Astrocyte (in vitro differentiated cells and primary cell): ENCODE data around the gene DUSP28. TPM values are rescaled to one million over a fixed set of nuclear protein-coding genes. Genes with fewer than 3 reads are reported as not detected.

ENCODE experiments used
- DNase-seq: peaks from one replicate; pipeline ENCODE4 v3.0.0-alpha.2; 2010; ENCODE audit warnings: low read depth
- FAIRE-seq: peaks from 2 replicates; lab custom pipeline; 2011; peaks lifted over from hg19 to GRCh38; lab: Jason Lieb, UNC
- H2AFZ ChIP-seq: 2 replicates; pipeline ENCODE4 v1.6.0; 2012; ENCODE audit warnings: low read depth, low read length, inconsistent platforms
- H3K27ac ChIP-seq: 2 replicates; pipeline ENCODE4 v1.5.1; 2011; ENCODE audit warnings: low read depth, low read length, inconsistent platforms
- H3K27me3 ChIP-seq: 2 replicates; pipeline ENCODE4 v1.6.0; 2011; ENCODE audit warnings: low read length, inconsistent platforms; ENCODE audit not compliant: insufficient read depth
- H3K36me3 ChIP-seq: 2 replicates; pipeline ENCODE4 v1.5.1; 2011; ENCODE audit warnings: low read length, inconsistent platforms; ENCODE audit not compliant: insufficient read depth
- H3K4me1 ChIP-seq: 2 replicates; pipeline ENCODE4 v1.5.1; 2011; ENCODE audit warnings: low read length, inconsistent platforms; ENCODE audit not compliant: insufficient read depth
- H3K4me2 ChIP-seq: 2 replicates; pipeline ENCODE4 v1.6.0; 2012; ENCODE audit warnings: low read length, inconsistent platforms
- H3K4me3 ChIP-seq: 2 replicates; pipeline ENCODE4 v1.5.1; 2011; ENCODE audit warnings: low read depth, mild to moderate bottlenecking, low read length, inconsistent platforms; ENCODE audit not compliant: insufficient read depth
- H3K79me2 ChIP-seq: 2 replicates; pipeline ENCODE4 v1.6.0; 2012; ENCODE audit warnings: mild to moderate bottlenecking, low read length, inconsistent platforms; ENCODE audit not compliant: insufficient read depth
- H3K9ac ChIP-seq: 2 replicates; pipeline ENCODE4 v1.6.0; 2012; ENCODE audit warnings: mild to moderate bottlenecking, low read length, inconsistent platforms
- H3K9me3 ChIP-seq: 2 replicates; pipeline ENCODE4 v1.5.1; 2012; ENCODE audit warnings: low read depth, mild to moderate bottlenecking, low read length, inconsistent platforms; ENCODE audit not compliant: insufficient read depth
- H4K20me1 ChIP-seq: 2 replicates; pipeline ENCODE4 v1.6.0; 2012; ENCODE audit warnings: low read length, inconsistent platforms; ENCODE audit not compliant: insufficient read depth
- H3K27ac Mint-ChIP-seq: one replicate; pipeline ENCODE4 v1.8.0; 2021; ENCODE audit warnings: mild to moderate bottlenecking, mixed read lengths; ENCODE audit not compliant: unreplicated experiment
- H3K27me3 Mint-ChIP-seq: one replicate; pipeline ENCODE4 v1.8.0; 2021; ENCODE audit warnings: low read depth, mixed read lengths; ENCODE audit not compliant: unreplicated experiment
- H3K36me3 Mint-ChIP-seq: one replicate; pipeline ENCODE4 v1.8.0; 2021; ENCODE audit warnings: low read depth, mixed read lengths; ENCODE audit not compliant: unreplicated experiment
- H3K4me1 Mint-ChIP-seq: one replicate; pipeline ENCODE4 v1.8.0; 2021; ENCODE audit warnings: low read depth, mixed read lengths; ENCODE audit not compliant: unreplicated experiment
- H3K4me3 Mint-ChIP-seq: one replicate; pipeline ENCODE4 v1.8.0; 2021; ENCODE audit warnings: mild to moderate bottlenecking, moderate library complexity, mixed read lengths; ENCODE audit not compliant: unreplicated experiment
- H3K9me3 Mint-ChIP-seq: one replicate; pipeline ENCODE4 v1.8.0; 2021; ENCODE audit warnings: mild to moderate bottlenecking, mixed read lengths; ENCODE audit not compliant: unreplicated experiment
- CTCF ChIP-seq: IDR thresholded peaks from 2 replicates; pipeline ENCODE4 v1.5.1; 2011; ENCODE audit warnings: low read depth, mild to moderate bottlenecking, inconsistent platforms, low read length, moderate library complexity; ENCODE audit not compliant: insufficient read depth
- EZH2 ChIP-seq: IDR thresholded peaks from 2 replicates; pipeline ENCODE4 v1.6.1; 2012; ENCODE audit warnings: mild to moderate bottlenecking, low read length, inconsistent platforms; ENCODE audit not compliant: insufficient read depth
- total RNA-seq: library from RNA; stranded (reverse); gene quantifications from 2 replicates; pipeline ENCODE4 v1.2.1, GENCODE V29; 2021

The DUSP28 gene
- total RNA-seq, 1 donor from 2014 or later: 4.1 TPM

GRCh38 chr2:240572141-240573031 is 12.2 kb downstream of the DUSP28 start:
- H3K27ac Mint-ChIP-seq: no peak overlapping the region
- H3K9me3 Mint-ChIP-seq: no peaks in the 10 kb centered on the region
- no peak overlapping the region for H2AFZ ChIP-seq
- no peaks in the 10 kb centered on the region for H3K27me3 Mint-ChIP-seq
- no peak overlapping the region for H3K4me2 ChIP-seq
- TF ChIP-seq EZH2 (no peak), CTCF (no peak)
- H3K4me1 ChIP-seq: peaks cover 6% of the 10 kb centered on the region
- DNase-seq: no peak
- peaks cover 7% of the 10 kb centered on the region for H3K79me2 ChIP-seq
- no peak for FAIRE-seq
- H3K9ac ChIP-seq: no peak overlapping the region
- H3K4me3 Mint-ChIP-seq: no peak overlapping the region
- H3K9me3 ChIP-seq: no peaks in the 10 kb centered on the region
- peaks cover 2% of the 10 kb centered on the region for H3K4me1 Mint-ChIP-seq
- no peaks in the 10 kb centered on the region for H3K36me3 ChIP-seq
- H4K20me1 ChIP-seq: peaks cover 28% of the 10 kb centered on the region
- H3K4me3 ChIP-seq: no peak overlapping the region
- no peaks in the 10 kb centered on the region for H3K27me3 ChIP-seq
- no peak overlapping the region for H3K27ac ChIP-seq
- H3K36me3 Mint-ChIP-seq: no peaks in the 10 kb centered on the region

- Mint-ChIP-seq H3K36me3 (no peaks in the 10 kb centered on the region), H3K27me3 (no peaks in the 10 kb centered on the region), H3K9me3 (no peaks in the 10 kb centered on the region), H3K4me1 (no peaks in the 10 kb centered on the region), H3K27ac (no peak overlapping the region), H3K4me3 (no peak overlapping the region)
- Histone ChIP-seq H3K4me2 (no peak overlapping the region), H2AFZ (no peak overlapping the region), H3K79me2 (peaks cover 7% of the 10 kb centered on the region), H3K4me1 (no peaks in the 10 kb centered on the region), H3K27me3 (no peaks in the 10 kb centered on the region), H3K9ac (no peak overlapping the region), H3K27ac (no peak overlapping the region), H4K20me1 (peaks cover 28% of the 10 kb centered on the region), H3K9me3 (no peaks in the 10 kb centered on the region), H3K36me3 (no peaks in the 10 kb centered on the region), H3K4me3 (no peak overlapping the region)
- FAIRE-seq (no peak), DNase-seq (no peak)
- TF ChIP-seq EZH2: no peak
Measured at GRCh38 chr2:240573071-240573515, 12.9 kb downstream of the DUSP28 start.

- H3K4me2 ChIP-seq: no peak overlapping the region
- H3K27me3 ChIP-seq: no peaks in the 10 kb centered on the region
- H3K9ac ChIP-seq: no peak overlapping the region
- FAIRE-seq: no peak
- TF ChIP-seq EZH2: no peak
- no peak for TF ChIP-seq CTCF
- DNase-seq: no peak
- H3K9me3 ChIP-seq: no peaks in the 10 kb centered on the region
- no peaks in the 10 kb centered on the region for H3K27me3 Mint-ChIP-seq
- H3K4me3 ChIP-seq: no peak overlapping the region
- H3K27ac Mint-ChIP-seq: no peak overlapping the region
- H3K79me2 ChIP-seq: peaks cover 7% of the 10 kb centered on the region
- H3K36me3 ChIP-seq: no peaks in the 10 kb centered on the region
- H3K4me1 Mint-ChIP-seq: no peaks in the 10 kb centered on the region
- H3K4me3 Mint-ChIP-seq: no peak overlapping the region
- H3K36me3 Mint-ChIP-seq: no peaks in the 10 kb centered on the region
- peaks cover 28% of the 10 kb centered on the region for H4K20me1 ChIP-seq
- H2AFZ ChIP-seq: no peak overlapping the region
- no peaks in the 10 kb centered on the region for H3K4me1 ChIP-seq
- no peak overlapping the region for H3K27ac ChIP-seq
- no peaks in the 10 kb centered on the region for H3K9me3 Mint-ChIP-seq
Measured at GRCh38 chr2:240573516-240574385, 13.6 kb downstream of the DUSP28 start.
